ENCODE data around the gene CYTH2. TPM values are rescaled to one million over a fixed set of nuclear protein-coding genes. Genes with fewer than 3 reads are reported as not detected.
"Not testable (repeated sequence)": the region's sequence is repeated elsewhere in the genome, so short reads cannot be mapped to it uniquely, and the experiment has no call there.

CYTH2 gene
- total and polyA plus RNA-seq, 4 donors: 29.9 to 109 (median 73.9) TPM

- 100% methylated on average over 3 of the region's 4 CpGs for WGBS (ENCODE audit: insufficient coverage)
- H3K9me3 ChIP-seq (ENCODE audit: control insufficient read depth, insufficient read depth, low read length); H3K4me1 ChIP-seq (ENCODE audit: control insufficient read depth, insufficient read depth, low read length); H3K27me3 ChIP-seq (ENCODE audit: control insufficient read depth, insufficient read depth, low read length); H3K36me3 ChIP-seq (ENCODE audit: control insufficient read depth, insufficient read depth, low read length); H3K4me3 ChIP-seq (ENCODE audit: low read depth, low read length); H3K27ac ChIP-seq (ENCODE audit: low read depth, low read length); DNase-seq (ENCODE audit: low read depth in 4 of 6, low spot score in 6 of 6): not testable (repeated sequence)
Measured at GRCh38 chr19:48519426-48519825, 50.3 kb downstream of the CYTH2 start.

DNA sequence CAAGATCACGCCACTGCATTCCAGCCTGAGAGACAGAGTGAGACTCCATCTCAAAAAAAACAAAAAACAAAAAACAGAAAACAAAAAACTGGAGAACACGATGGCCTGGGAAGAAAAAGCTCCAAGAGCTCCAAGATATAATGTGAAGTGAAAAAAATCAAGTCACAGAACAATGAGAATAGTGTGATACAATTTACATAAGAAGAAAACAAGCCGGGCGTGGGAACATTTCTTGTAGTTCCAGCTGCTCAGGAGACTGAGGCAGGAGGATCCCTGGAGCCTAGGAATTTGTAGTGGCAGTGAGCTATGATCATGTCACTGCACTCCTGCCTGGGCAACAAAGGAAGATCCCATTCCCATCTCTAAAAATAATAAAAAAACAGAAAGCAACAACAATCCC, 51.0 kb downstream of the CYTH2 start:
- no peaks in the 10 kb centered on the region for H3K36me3 ChIP-seq (ENCODE audit: control insufficient read depth, insufficient read depth, low read length)

DNA sequence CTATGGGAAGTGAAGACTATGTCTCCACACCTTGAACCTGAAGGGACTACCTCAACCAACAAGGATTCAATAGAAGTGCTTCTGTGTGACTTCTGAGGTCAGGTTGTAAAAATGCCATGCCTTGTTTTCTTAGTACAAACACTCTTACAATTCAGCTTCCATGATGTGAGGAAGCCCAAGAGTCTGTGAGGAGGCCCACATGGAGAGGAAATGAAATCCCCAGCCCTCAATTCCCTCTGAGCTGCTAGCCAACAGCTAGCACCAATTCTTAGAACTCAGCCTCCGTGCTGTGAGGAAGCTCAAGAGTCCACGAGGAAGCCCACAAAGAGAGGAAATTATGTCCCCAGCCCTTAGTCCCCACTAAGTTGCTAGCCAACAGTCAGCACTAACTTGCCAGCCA, 55.1 kb downstream of the CYTH2 start:
- no peak for DNase-seq (ENCODE audit: low read depth in 4 of 6, low spot score in 6 of 6)
- Histone ChIP-seq H3K4me3 (ENCODE audit: low read depth, low read length) (no peak overlapping the region), H3K4me1 (ENCODE audit: control insufficient read depth, insufficient read depth, low read length) (no peaks in the 10 kb centered on the region), H3K27ac (ENCODE audit: low read depth, low read length) (no peak overlapping the region), H3K36me3 (ENCODE audit: control insufficient read depth, insufficient read depth, low read length) (no peaks in the 10 kb centered on the region), H3K27me3 (ENCODE audit: control insufficient read depth, insufficient read depth, low read length) (no peaks in the 10 kb centered on the region), H3K9me3 (ENCODE audit: control insufficient read depth, insufficient read depth, low read length) (peaks cover 2% of the 10 kb centered on the region)
- 90% methylated on average over 2 of the region's 2 CpGs for WGBS (ENCODE audit: insufficient coverage)

More for the DNA sequence above, 51.0 kb downstream of the CYTH2 start:
- Histone ChIP-seq H3K27ac (ENCODE audit: low read depth, low read length) (no peak overlapping the region), H3K27me3 (ENCODE audit: control insufficient read depth, insufficient read depth, low read length) (no peaks in the 10 kb centered on the region), H3K4me1 (ENCODE audit: control insufficient read depth, insufficient read depth, low read length) (no peaks in the 10 kb centered on the region), H3K4me3 (ENCODE audit: low read depth, low read length) (no peak overlapping the region), H3K9me3 (ENCODE audit: control insufficient read depth, insufficient read depth, low read length) (no peaks in the 10 kb centered on the region)
- 50% methylated on average over 2 of the region's 4 CpGs for WGBS (ENCODE audit: insufficient coverage)
- DNase-seq (ENCODE audit: low read depth in 4 of 6, low spot score in 6 of 6): no peak

DNA sequence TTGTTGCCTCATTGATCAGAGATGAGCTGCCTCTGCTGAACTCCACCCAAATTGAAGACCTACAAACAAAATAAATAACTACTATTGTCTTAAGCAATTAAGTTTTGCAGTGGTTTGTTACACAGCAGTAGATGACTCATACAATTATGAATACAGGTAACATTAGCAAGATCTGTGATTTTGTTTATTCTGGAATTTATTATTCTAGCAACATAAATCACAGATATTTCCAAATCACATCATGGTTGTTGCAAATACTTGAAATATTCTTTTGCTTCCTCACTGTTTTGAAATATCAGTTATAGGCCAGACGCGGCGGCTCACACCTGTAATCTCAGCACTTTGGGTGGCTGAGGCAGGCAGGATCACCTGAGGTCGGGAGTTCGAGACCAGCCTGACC, 55.6 kb downstream of the CYTH2 start:
- H3K27ac ChIP-seq (ENCODE audit: low read depth, low read length): no peak overlapping the region
- peaks cover 3% of the 10 kb centered on the region for H3K9me3 ChIP-seq (ENCODE audit: control insufficient read depth, insufficient read depth, low read length)
- no peaks in the 10 kb centered on the region for H3K36me3 ChIP-seq (ENCODE audit: control insufficient read depth, insufficient read depth, low read length)
- H3K4me1 ChIP-seq (ENCODE audit: control insufficient read depth, insufficient read depth, low read length): no peaks in the 10 kb centered on the region
- H3K27me3 ChIP-seq (ENCODE audit: control insufficient read depth, insufficient read depth, low read length): no peaks in the 10 kb centered on the region
- WGBS (ENCODE audit: insufficient coverage): 100% methylated on average over 3 of the region's 5 CpGs
- H3K4me3 ChIP-seq (ENCODE audit: low read depth, low read length): no peak overlapping the region
- DNase-seq (ENCODE audit: low read depth in 4 of 6, low spot score in 6 of 6): no peak

GRCh38 chr19:48529156-48529555, 60.0 kb downstream of the CYTH2 start:
- WGBS (ENCODE audit: insufficient coverage): 98% methylated on average over 4 of the region's 4 CpGs
- H3K4me1 ChIP-seq (ENCODE audit: control insufficient read depth, insufficient read depth, low read length): no peaks in the 10 kb centered on the region
- no peaks in the 10 kb centered on the region for H3K27me3 ChIP-seq (ENCODE audit: control insufficient read depth, insufficient read depth, low read length)
- no peaks in the 10 kb centered on the region for H3K36me3 ChIP-seq (ENCODE audit: control insufficient read depth, insufficient read depth, low read length)
- no peak overlapping the region for H3K4me3 ChIP-seq (ENCODE audit: low read depth, low read length)
- peaks cover 3% of the 10 kb centered on the region for H3K9me3 ChIP-seq (ENCODE audit: control insufficient read depth, insufficient read depth, low read length)
- no peak for DNase-seq (ENCODE audit: low read depth in 4 of 6, low spot score in 6 of 6)
- no peak overlapping the region for H3K27ac ChIP-seq (ENCODE audit: low read depth, low read length)

DNA sequence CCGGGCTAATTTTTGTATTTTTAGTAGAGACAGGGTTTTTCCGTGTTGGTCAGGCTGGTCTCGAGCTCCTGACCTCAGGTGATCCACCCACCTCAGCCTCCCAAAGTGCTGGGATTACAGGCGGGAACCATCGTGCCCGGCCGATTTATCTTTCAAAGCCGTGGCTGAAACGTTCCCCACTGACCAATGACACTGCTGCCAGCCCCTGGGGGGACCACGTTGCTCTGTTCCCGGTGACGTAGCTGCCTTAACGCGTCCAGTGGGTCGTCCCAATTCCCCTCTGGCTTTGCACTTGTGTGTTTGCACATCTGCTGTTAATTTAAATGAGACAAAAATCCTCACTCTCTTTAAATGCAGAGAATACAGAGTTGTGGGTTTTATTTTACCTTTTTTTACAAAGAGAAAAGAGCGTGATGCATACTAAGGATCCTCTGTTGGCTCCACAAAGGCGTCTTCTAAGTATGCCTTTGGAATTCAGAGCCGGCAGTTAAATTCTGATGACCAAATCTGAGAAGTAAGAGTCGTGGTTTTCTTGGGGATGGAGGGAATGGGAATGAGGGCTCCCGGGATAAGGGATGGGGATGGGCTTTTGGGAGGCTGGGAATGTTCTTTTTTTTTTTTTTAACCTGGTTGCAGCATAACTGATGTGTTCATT, 61.0 kb downstream of the CYTH2 start:
- 29% methylated on average over 15 of the region's 20 CpGs for WGBS (ENCODE audit: insufficient coverage)
- peaks cover 3% of the 10 kb centered on the region for H3K9me3 ChIP-seq (ENCODE audit: control insufficient read depth, insufficient read depth, low read length)
- no peaks in the 10 kb centered on the region for H3K4me1 ChIP-seq (ENCODE audit: control insufficient read depth, insufficient read depth, low read length)
- H3K36me3 ChIP-seq (ENCODE audit: control insufficient read depth, insufficient read depth, low read length): no peaks in the 10 kb centered on the region
- H3K4me3 ChIP-seq (ENCODE audit: low read depth, low read length): no peak overlapping the region
- no peaks in the 10 kb centered on the region for H3K27me3 ChIP-seq (ENCODE audit: control insufficient read depth, insufficient read depth, low read length)
- no peak overlapping the region for H3K27ac ChIP-seq (ENCODE audit: low read depth, low read length)
- peak in 1 of 6 donors; percentile 56 for DNase-seq (ENCODE audit: low read depth in 4 of 6, low spot score in 6 of 6)

GRCh38 chr19:48530770-48531169, 61.6 kb downstream of the CYTH2 start:
- Histone ChIP-seq H3K27me3 (ENCODE audit: control insufficient read depth, insufficient read depth, low read length) (no peaks in the 10 kb centered on the region), H3K4me1 (ENCODE audit: control insufficient read depth, insufficient read depth, low read length) (no peaks in the 10 kb centered on the region), H3K4me3 (ENCODE audit: low read depth, low read length) (no peak overlapping the region), H3K36me3 (ENCODE audit: control insufficient read depth, insufficient read depth, low read length) (no peaks in the 10 kb centered on the region), H3K27ac (ENCODE audit: low read depth, low read length) (no peak overlapping the region), H3K9me3 (ENCODE audit: control insufficient read depth, insufficient read depth, low read length) (peaks cover 3% of the 10 kb centered on the region)
- DNase-seq (ENCODE audit: low read depth in 4 of 6, low spot score in 6 of 6): no peak
- 100% methylated on average over 1 of the region's 6 CpGs for WGBS (ENCODE audit: insufficient coverage)

Other genes with a start within 250 kb of the CYTH2 start
- gene CARD8, start 213.5 kb upstream of the CYTH2 start, total RNA-seq: 10 to 100 TPM; 35.8 to 48.4 TPM
- 10 to 100 TPM; 42.7 to 45.7 TPM for gene CARD8, start 213.5 kb upstream of the CYTH2 start, polyA plus RNA-seq (ENCODE audit: insufficient read length in 2 of 2)
- 10 to 100 TPM in 1 of 2 donors, 1 to 10 TPM in 1; 7.2 to 13.6 TPM for gene ZNF114, start 199.3 kb upstream of the CYTH2 start, total RNA-seq
- gene ZNF114, start 199.3 kb upstream of the CYTH2 start, polyA plus RNA-seq (ENCODE audit: insufficient read length in 2 of 2): 1 to 10 TPM; 6.2 to 6.3 TPM
- 10 to 100 TPM; 31.6 to 77.1 TPM for gene EMP3, start 143.8 kb upstream of the CYTH2 start, total RNA-seq
- 10 to 100 TPM; 29.7 to 64.9 TPM for gene EMP3, start 143.8 kb upstream of the CYTH2 start, polyA plus RNA-seq (ENCODE audit: insufficient read length in 2 of 2)
- gene TMEM143, start 105.4 kb upstream of the CYTH2 start, total RNA-seq: 1 to 10 TPM; 3.5 to 6.7 TPM
- 10 to 100 TPM; 10.0 to 14.7 TPM for gene TMEM143, start 105.4 kb upstream of the CYTH2 start, polyA plus RNA-seq (ENCODE audit: insufficient read length in 2 of 2)
- gene SYNGR4, start 105.0 kb upstream of the CYTH2 start, total RNA-seq: not detected
- under 1 TPM; 0.35 to 0.76 TPM for gene SYNGR4, start 105.0 kb upstream of the CYTH2 start, polyA plus RNA-seq (ENCODE audit: insufficient read length in 2 of 2)
- gene KDELR1, start 77.8 kb upstream of the CYTH2 start, total RNA-seq: 10 to 100 TPM; 44.6 to 86.8 TPM
- gene KDELR1, start 77.8 kb upstream of the CYTH2 start, polyA plus RNA-seq (ENCODE audit: insufficient read length in 2 of 2): 100 to 1,000 TPM; 125 to 141 TPM
- 1 to 10 TPM; 2.6 to 6.3 TPM for gene GRIN2D, start 75.7 kb upstream of the CYTH2 start, total RNA-seq
- gene GRIN2D, start 75.7 kb upstream of the CYTH2 start, polyA plus RNA-seq (ENCODE audit: insufficient read length in 2 of 2): 10 to 100 TPM; 30.9 to 32.0 TPM
- 10 to 100 TPM; 10.5 to 23.4 TPM for gene GRWD1, start 23.4 kb upstream of the CYTH2 start, total RNA-seq
- gene GRWD1, start 23.4 kb upstream of the CYTH2 start, polyA plus RNA-seq (ENCODE audit: insufficient read length in 2 of 2): 10 to 100 TPM; 22.0 to 29.9 TPM
- 1 to 10 TPM in 1 of 2 donors, under 1 TPM in 1; 0.61 to 1.4 TPM for gene KCNJ14, start 13.8 kb upstream of the CYTH2 start, total RNA-seq
- gene KCNJ14, start 13.8 kb upstream of the CYTH2 start, polyA plus RNA-seq (ENCODE audit: insufficient read length in 2 of 2): 1 to 10 TPM; 1.2 to 2.1 TPM
- 10 to 100 TPM in 1 of 2 donors, 1 to 10 TPM in 1; 8.8 to 10.8 TPM for gene LMTK3, start 42.5 kb downstream of the CYTH2 start, total RNA-seq
- gene LMTK3, start 42.5 kb downstream of the CYTH2 start, polyA plus RNA-seq (ENCODE audit: insufficient read length in 2 of 2): 10 to 100 TPM; 65.8 to 76.5 TPM
- gene SULT2B1, start 82.8 kb downstream of the CYTH2 start, total RNA-seq: under 1 TPM in 1 of 2 donors, not detected in 1; 0.39 TPM
- gene SULT2B1, start 82.8 kb downstream of the CYTH2 start, polyA plus RNA-seq (ENCODE audit: insufficient read length in 2 of 2): under 1 TPM; 0.48 to 0.90 TPM
- not detected for gene SPACA4, start 137.4 kb downstream of the CYTH2 start, total RNA-seq
- gene SPACA4, start 137.4 kb downstream of the CYTH2 start, polyA plus RNA-seq (ENCODE audit: insufficient read length in 2 of 2): under 1 TPM in 1 of 2 donors, not detected in 1; 0.54 TPM
- under 1 TPM in 1 of 2 donors, not detected in 1; 0.61 TPM for gene FAM83E, start 145.7 kb downstream of the CYTH2 start, total RNA-seq
- gene FAM83E, start 145.7 kb downstream of the CYTH2 start, polyA plus RNA-seq (ENCODE audit: insufficient read length in 2 of 2): under 1 TPM; 0.13 to 0.45 TPM
- gene RPL18, start 149.8 kb downstream of the CYTH2 start, total RNA-seq: 1,000 to 10,000 TPM in 1 of 2 donors, 100 to 1,000 TPM in 1; 747 to 1,623 TPM
- 1,000 to 10,000 TPM; 1,019 to 1,048 TPM for gene RPL18, start 149.8 kb downstream of the CYTH2 start, polyA plus RNA-seq (ENCODE audit: insufficient read length in 2 of 2)
- 10 to 100 TPM; 10.2 to 11.6 TPM for gene SPHK2, start 150.1 kb downstream of the CYTH2 start, total RNA-seq
- 10 to 100 TPM; 36.6 to 39.3 TPM for gene SPHK2, start 150.1 kb downstream of the CYTH2 start, polyA plus RNA-seq (ENCODE audit: insufficient read length in 2 of 2)
- 10 to 100 TPM in 1 of 2 donors, 1 to 10 TPM in 1; 6.2 to 16.6 TPM for gene DBP, start 168.0 kb downstream of the CYTH2 start, total RNA-seq
- gene DBP, start 168.0 kb downstream of the CYTH2 start, polyA plus RNA-seq (ENCODE audit: insufficient read length in 2 of 2): 10 to 100 TPM; 14.0 to 16.2 TPM
- 10 to 100 TPM; 13.3 to 64.7 TPM for gene CA11, start 176.8 kb downstream of the CYTH2 start, total RNA-seq
- 10 to 100 TPM; 53.6 to 71.7 TPM for gene CA11, start 176.8 kb downstream of the CYTH2 start, polyA plus RNA-seq (ENCODE audit: insufficient read length in 2 of 2)
- gene NTN5, start 203.6 kb downstream of the CYTH2 start, total RNA-seq: 1 to 10 TPM in 1 of 2 donors, under 1 TPM in 1; 0.10 to 1.2 TPM
- 1 to 10 TPM in 1 of 2 donors, under 1 TPM in 1; 0.63 to 2.3 TPM for gene NTN5, start 203.6 kb downstream of the CYTH2 start, polyA plus RNA-seq (ENCODE audit: insufficient read length in 2 of 2)
- not detected for gene FUT2, start 226.6 kb downstream of the CYTH2 start, total RNA-seq
- gene FUT2, start 226.6 kb downstream of the CYTH2 start, polyA plus RNA-seq (ENCODE audit: insufficient read length in 2 of 2): 1 to 10 TPM; 2.1 to 6.7 TPM